Putamen (tissue), 1 donor: Measurements from ENCODE around the gene STON2.
A peak's percentile ranks its signal among the peaks of the same experiment; 100 is the strongest.

Experiments
- DNase-seq: peaks from one replicate; pipeline ENCODE4 v3.0.0-alpha.2; 2016; ENCODE audit warnings: low spot score

STON2 gene

GRCh38 chr14:81331229-81332021, 68.7 kb downstream of the STON2 start:
- DNase-seq, result peak; percentile 51

- DNase-seq, result no peak
These were observed 69.5 kb downstream of the STON2 start for GRCh38 chr14:81330619-81331122.

GRCh38 chr14:81329640-81330381, 70.3 kb downstream of the STON2 start:
- DNase-seq, result no peak

- DNase-seq, result no peak
These were observed 73.7 kb downstream of the STON2 start for GRCh38 chr14:81326451-81326850.

- DNase-seq, result no peak
These were observed 76.1 kb downstream of the STON2 start for GRCh38 chr14:81324011-81324410.

- DNase-seq, result no peak
These were observed 77.0 kb downstream of the STON2 start for GRCh38 chr14:81323093-81323492.

DNA sequence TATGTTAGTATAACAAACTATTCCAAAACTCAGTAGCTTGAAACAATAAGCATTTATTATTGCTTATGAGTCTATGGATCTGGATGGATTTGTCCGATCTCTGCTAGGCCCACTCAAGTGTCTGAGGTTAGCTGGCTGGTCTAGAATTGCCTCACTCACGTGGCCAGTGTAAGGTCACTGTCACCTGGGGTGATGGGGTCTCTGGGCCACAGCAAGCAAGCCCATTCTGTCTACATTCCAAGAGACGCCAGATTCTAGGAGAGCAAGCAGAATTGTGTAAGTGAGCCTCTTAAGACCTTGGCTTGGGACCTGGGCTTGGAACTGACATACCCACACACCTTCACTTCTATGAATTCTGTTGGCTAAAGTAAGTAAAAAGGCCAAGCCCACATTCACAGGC, 80.2 kb downstream of the STON2 start:
- DNase-seq, result no peak

GRCh38 chr14:81319314-81319713, 80.8 kb downstream of the STON2 start:
- DNase-seq, result no peak

DNA sequence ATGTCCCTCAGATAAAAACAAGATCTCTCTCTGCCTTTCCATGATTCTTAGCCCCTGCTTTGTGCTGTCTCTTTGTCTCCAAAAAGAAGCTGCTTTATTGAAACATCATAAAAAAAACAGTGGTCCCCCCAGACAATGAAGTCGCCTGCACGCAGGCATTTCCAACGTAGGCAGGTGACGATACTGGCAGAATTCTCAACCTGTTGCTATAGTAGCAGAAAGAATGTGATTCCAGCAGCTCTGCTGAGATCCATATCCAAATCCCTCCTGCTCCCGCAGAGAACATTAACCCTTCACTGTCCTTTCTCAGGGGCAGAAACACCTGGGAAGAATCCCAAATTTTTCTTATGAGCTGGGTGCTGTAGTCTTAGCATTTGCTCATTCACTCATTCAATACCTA, 84.8 kb downstream of the STON2 start:
- no peak for DNase-seq

- no peak for DNase-seq
These were observed 85.5 kb downstream of the STON2 start for GRCh38 chr14:81314443-81315175.

GRCh38 chr14:81313775-81314429, 86.2 kb downstream of the STON2 start:
- no peak for DNase-seq

DNA sequence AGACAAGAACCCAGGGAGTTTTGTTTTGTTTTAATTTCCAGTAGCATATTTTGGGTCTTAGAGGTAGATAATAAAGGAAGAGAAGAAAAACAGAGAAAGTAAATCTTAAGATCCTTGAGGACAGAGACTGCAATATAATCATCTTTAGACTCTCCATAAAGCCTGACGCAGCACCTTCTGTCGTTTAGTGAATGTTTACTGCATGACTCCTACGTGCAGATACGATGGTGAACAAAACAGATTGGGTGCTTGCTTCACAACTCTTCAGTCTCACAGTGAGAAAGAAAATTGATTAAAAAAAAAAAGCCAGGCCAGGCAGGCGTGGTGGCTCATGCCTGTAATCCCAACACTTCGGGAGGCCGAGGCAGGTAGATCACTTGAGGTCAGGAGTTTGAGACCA, 86.9 kb downstream of the STON2 start:
- DNase-seq, result no peak

- DNase-seq, result no peak
These were observed 87.7 kb downstream of the STON2 start for GRCh38 chr14:81312289-81312876.

- no peak for DNase-seq
These were observed 88.3 kb downstream of the STON2 start for GRCh38 chr14:81311778-81312177.

DNA sequence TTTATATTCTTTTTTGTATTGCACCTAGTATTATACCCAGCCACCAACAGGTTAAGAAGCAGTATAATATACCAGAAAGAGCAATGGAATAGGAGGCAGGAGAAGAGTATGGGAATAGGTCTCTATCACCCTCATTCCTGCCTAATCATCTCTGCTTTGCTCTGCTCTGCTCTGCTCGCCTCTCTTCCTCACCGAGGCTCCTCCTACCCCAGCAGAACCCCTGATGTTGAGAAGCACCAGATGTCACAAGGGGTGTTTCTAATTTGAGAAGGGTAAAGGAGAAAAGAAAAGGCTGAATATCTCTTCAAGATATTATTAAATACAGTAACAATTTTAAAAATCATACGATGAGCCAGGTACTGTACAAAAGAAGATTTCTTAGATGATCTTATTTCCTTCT, 89.0 kb downstream of the STON2 start:
- DNase-seq, result no peak

DNA sequence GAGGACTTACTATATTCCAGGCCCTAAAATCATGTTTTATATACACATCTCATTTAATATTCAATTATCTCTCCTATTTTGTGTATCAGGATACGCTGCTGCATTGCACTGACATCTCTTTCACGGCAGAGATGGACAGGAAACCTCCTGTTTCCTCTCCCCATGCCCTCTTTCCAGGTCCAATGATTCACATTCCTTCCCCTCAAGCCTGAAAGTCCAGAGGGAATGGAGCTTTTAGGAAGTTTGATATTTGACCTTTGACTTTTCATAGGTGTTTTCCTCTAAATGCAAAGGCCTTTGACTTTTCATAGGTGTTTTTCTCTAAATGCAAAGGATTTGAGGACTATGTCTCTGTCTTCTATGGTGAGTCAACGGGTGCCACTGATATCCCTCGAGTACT, 89.5 kb downstream of the STON2 start:
- DNase-seq, result no peak

DNA sequence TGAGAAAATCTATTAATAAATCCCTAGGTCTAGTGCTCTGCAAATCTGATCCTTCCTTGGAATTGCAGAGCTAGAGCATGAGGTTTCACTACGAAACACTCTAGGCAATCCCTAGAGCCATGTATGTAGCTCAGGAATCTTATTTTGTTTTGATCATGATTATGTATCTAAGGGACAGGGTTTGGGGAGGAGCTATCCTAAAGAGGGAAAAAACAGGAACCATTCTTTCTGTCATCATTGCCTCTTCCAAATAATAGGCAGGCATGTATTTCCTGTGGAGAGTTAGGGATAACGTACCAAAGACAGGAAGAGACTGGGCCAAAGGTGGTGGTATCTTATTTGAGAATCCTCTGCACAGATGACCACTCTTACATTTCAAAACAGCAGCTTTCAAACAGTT, 90.6 kb downstream of the STON2 start:
- no peak for DNase-seq

- no peak for DNase-seq
These were observed 94.4 kb downstream of the STON2 start for GRCh38 chr14:81305743-81306142.

DNA sequence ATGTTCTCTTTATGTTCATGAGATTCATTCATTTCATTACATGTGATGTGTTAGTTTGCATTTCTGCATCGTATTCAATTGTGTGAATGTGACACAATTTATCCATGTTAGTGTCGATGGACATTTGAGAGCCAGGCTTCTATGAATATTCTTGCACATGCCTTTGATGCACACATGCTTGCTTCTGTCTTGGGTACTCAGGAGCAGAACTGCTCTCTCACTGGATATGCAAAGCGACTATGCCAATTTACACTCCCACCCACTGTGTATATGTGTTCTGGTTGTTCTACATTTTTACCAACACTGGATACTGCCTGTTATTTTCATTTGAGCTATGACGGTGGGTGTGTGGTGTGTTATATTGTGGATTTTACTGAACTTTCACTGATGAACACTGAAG, 95.1 kb downstream of the STON2 start:
- DNase-seq, result no peak

DNA sequence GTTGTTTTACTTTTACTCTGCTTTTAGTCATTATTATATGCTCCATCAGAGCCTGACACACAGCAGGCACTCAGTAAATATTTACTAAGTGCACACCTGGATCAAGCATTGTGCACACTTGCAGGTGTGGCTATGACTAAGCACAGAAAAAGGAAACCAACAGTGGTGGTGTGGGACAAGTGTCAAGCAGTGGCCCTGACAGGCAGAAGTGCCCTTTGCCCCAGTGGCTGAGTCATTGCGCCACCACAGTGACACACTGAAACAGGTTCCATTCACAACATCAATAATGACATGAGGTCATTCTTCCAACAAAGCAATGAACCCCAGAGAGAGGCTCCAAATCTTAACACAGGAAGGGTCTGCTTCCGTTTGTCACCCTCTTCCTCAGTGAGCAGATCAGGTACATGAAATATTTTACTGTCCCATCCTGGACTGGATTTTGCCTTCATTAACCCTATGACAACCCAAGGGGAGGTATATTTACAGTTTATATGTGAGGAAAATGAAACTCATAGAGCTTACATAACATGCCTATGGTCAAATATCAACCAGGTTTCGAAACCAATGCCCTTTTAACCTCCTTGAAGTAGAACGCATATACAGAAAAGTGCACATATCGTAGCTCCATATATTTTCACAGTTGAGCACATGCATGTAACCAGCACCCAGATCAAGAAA, 96.7 kb downstream of the STON2 start:
- DNase-seq, result no peak

DNA sequence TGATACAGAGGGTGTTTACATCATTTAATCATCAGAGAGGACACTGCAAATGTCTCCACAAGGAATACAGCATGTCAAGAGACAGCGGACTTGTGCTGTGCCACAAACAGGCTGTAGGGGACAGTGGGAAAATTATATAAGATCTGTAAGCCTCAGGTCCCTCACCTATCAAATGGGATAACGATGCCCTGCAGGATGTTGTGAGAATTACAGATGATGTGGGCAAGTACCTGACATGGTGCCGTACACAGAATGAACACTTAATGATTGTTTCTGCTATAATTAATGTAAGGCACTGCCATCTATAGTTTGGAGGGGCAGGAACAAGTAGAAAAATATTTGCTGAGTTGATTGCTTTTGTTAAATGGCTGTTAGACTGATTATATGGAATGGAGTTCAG, 97.5 kb downstream of the STON2 start:
- DNase-seq, result no peak
